GM21526 (cell line): ENCODE results near the gene LBX2.

Experiments used
- ATAC-seq: cut with Tn5 transposase; IDR thresholded peaks from one replicate; pipeline ENCODE4 v1.9.1; 2021; ENCODE audit warnings: moderate library complexity; ENCODE audit not compliant: unreplicated experiment, low FRiP score

LBX2 gene

DNA sequence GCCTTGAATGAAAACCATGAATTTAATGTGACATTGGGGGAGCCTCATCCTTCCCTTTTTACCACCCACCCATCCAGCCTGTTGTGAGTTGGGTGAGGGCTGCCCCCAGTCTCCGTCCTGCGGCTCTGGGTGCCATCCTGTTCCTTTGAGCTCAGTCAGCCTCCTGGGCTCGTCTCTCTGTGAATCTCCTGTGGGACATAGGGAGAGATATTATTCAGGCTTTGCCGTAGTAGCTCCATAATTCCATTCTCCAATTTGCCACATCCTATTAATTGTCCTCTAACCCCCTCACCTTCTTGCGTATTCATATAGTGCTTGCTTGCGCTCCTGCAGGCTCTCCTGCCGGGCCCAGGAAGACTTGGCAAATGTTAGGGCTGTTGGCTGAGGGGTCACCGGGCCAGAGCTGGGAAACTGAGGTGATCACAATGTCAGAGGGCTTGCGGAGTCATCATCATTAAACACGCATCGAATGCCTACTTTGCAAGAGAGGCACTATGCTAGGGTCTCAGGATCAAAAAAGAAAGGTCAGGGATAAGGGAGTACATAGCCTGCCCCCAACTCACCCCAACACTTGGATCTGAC is 27.3 kb upstream of the LBX2 start:
- ATAC-seq = no peak

DNA sequence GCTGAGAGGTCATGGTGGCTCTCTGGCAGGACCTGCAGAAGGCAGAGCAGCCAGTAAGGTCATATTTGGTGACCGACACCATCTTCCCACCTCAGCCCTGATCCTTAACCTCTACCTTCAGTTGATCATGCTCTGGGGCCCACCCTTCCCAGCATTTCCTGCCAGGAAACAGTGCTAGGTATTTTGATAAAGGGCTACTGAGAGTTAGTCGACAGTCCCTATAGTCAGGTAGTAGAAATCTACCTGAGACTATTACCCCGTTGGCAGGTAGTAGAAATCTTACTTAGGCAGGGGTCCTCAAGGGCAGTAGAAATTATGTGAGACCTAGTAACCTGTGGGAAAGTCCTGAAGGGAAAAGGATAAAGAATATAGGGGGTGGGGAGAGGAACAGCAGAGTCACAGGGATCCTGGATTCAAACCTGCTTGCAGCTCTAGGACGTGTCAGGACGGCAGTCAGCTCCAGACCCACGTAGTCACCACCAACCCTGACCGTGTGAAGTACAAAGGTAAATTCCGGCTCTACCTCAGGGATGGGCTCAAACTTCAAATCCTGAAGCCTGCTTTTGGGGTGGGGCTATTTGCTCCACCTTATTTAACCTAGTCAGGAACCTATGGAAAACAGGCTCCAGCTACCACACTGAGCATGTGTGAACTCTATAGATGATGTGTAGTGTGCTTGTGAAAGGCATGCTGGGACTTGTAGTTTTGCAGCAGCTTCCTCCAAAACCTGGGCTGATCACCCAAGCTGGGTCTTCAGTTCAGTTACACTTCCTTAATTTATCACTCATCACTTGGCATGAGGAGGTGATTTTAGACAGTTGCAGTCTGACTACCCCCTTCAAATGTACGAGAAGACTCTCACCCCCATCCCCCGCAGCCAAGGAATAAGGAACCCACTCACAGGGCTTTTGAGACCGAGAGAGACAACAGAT is 26.6 kb upstream of the LBX2 start, which contains the start of gene DQX1:
Gene DQX1 (minus strand): TSS at position 515 of the 932 bp plus-strand sequence. CDS start 502 bp downstream, at position 13.
- no peak for ATAC-seq

DNA sequence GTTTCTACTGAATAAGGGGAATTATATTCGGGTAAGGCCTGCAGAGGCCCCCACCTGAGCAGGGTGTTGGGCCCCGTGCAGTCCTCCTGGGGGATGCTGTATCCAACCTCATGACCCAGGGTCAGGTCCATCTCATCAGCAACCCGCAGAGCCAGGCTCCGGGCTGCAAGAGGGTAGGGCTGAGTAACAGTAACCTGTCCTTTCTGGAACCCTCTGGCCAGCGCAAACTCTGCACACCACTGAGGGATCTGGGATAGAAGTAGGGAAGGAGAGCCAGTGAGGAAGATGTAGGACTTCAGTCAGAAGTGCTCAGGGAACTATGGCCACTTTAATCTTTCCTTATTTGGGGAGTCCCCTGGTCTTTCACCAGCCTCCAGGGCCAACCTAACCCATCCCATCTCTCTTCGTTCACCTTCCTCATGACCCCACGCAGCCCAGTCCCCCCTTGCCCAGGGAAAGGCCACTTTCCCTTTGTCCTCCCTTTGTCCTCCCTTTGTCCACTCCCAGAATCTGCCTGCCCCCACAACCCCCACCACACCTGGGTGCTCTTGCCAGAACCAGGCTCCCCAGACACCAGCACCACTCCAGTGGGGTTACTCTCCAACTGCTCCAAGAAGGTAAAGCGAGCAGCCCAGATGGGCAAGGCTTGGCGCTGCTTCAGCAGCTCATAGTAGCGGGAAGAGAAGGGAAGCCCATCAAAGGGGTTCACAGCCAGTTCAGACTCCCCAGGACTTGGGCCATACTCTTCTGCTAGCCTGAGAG is 25.7 kb upstream of the LBX2 start:
- ATAC-seq = no peak

DNA sequence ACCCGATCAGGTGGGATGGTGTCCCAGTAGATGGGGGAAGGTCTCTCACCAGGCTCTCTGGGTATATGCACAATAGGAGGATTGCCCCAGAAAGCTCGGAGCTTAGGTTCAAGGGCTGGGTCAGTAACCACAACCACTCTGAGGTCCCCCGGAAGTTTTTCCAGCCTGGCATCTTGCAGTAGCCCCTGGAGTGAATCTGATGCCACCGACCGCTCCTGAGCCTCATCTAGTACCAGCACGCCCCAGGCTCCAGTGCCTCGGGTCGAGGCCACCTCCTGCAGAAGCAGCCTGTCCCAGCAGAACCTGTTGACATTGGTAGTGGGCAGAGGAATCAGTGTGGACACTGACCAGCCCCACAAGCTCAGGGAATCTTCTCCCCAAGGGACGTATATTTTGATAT is 24.6 kb upstream of the LBX2 start:
- no peak for ATAC-seq

DNA sequence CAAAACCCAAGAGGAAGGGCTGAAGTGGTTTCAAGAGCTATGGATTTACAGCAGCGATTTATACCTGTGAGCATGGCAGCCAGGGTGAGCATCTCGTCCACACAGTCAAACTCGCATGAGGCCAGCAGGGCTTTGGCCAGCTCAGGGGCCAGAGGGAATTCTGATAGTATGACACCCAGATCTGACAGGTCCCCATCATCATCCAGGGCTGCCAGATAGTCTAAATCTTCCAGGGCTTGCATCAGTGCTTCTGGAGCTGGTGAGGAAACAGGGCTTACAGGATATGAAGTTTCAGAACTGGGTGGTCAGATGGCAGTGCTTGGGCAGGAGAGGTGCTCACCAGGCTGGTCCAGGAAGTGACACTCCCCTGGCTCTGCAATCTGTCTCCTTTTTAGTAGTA is 23.1 kb upstream of the LBX2 start:
- ATAC-seq = no peak

DNA sequence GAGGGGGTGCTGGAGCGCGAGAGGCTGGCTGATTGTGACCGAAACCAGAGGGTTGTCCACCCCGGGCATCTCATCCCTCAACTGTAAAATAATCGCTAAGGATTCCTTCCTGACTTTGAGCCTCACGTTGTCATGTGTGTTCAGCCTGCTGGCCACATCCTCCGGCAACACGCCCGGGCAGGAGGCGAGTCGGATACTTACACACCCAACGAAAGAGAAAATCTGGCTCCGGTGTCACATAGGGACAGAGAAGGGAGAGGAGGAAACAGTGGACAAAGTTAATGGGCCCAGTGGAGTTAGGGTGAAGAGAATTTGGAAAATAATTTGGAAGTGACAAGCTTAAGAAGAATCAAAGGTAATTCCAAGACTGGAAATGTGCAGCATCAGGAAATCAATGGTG is 17.2 kb upstream of the LBX2 start:
- no peak for ATAC-seq

DNA sequence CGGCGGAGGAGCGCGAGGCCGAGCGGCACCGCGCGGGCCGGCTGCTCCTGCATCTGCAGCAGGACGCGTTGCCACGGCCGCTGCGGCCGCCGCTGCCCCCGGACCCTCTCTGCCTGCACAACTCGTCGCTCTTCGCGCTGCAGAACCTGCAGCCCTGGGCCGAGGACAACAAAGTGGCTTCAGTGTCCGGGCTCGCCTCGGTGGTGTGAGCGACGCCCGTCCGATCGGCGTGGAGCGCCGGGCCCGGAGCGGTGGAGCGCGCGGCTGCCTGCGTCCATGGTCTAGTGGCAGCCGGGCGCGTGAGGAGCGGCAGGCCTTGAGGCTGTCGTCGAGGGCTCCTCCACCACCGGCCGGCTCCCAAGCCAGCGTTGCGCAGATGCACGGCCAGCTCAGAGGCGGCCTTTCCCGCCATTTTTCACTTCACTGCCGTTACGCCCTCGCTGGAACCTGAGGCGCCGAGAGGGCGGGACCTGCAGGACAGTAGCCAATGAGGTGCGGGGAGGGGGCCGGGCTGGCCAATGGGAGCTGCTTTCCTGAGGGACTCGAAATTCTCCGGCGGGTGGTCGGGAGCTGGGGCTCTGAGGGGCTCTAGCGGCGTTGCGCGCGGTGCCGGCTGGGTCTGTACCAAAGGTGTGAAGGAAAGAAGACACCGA is 16.7 kb upstream of the LBX2 start:
- no peak for ATAC-seq

DNA sequence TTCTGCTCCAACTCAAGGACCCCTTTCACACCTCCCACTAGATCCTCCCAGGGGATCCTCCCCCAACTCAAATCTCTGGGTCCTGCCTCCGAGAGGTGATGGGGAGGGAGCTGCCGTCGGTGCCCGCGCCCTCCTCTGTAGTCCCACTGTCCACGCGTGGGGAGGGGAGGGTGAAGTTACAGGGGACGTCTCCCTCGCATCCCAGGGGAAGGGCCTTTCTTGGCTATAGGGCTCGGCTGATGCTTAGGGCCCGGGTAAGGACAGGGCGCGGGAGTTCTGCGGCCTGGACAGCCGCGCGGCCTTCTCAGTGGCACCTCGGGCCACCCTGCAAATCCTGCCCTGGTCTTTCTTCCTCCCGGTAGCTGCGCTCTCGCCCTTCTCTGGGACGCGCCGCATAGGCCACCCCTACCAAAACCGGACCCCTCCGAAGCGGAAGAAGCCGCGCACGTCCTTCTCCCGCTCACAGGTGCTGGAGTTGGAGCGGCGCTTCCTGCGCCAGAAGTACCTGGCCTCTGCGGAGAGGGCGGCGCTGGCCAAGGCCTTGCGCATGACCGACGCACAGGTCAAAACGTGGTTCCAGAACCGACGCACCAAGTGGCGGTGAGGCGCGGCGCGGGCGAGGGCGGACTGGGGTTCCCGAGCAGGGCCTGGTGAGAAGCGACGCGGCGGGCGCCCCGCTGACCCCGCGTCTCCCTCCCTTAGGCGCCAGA is 16.0 kb upstream of the LBX2 start:
- ATAC-seq = no peak

DNA sequence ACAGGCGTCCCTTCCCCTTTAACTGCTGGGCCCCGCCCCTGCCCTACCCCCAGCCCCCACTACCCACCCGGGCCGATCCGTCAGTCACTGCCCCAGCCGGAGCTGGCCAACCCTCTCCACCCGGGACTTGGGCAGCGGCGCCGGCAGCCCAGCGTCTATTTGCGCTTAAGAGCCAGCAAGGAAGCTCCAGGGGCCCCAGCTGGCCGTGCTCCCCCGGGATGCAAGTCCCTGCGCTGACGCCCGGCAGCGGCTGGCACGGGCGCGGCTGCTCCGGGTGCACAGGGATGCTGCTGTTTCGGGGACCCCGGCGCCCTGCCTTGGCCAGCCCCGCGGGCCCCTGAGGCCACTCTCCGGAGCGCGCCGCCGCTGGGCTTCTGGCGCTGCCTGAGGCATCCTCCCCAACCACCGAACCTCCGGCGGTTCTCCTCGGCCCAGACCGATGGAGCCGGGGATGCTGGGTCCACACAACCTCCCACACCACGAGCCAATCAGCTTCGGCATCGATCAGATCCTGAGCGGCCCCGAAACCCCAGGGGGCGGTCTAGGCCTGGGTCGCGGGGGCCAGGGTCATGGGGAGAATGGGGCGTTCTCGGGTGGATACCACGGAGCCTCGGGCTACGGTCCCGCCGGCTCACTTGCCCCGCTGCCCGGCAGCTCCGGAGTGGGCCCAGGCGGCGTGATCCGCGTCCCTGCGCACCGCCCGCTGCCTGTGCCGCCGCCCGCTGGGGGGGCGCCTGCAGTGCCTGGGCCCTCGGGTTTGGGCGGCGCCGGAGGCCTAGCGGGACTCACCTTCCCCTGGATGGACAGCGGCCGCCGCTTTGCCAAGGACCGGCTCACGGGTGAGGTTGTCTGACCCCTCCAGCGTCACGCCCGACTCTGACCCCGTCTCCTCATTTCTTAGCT is 15.2 kb upstream of the LBX2 start, which contains the start of gene TLX2:
Gene TLX2 (plus strand): TSS at position 83 of the 903 bp plus-strand sequence. CDS start 357 bp downstream, at position 440.
- ATAC-seq = no peak

DNA sequence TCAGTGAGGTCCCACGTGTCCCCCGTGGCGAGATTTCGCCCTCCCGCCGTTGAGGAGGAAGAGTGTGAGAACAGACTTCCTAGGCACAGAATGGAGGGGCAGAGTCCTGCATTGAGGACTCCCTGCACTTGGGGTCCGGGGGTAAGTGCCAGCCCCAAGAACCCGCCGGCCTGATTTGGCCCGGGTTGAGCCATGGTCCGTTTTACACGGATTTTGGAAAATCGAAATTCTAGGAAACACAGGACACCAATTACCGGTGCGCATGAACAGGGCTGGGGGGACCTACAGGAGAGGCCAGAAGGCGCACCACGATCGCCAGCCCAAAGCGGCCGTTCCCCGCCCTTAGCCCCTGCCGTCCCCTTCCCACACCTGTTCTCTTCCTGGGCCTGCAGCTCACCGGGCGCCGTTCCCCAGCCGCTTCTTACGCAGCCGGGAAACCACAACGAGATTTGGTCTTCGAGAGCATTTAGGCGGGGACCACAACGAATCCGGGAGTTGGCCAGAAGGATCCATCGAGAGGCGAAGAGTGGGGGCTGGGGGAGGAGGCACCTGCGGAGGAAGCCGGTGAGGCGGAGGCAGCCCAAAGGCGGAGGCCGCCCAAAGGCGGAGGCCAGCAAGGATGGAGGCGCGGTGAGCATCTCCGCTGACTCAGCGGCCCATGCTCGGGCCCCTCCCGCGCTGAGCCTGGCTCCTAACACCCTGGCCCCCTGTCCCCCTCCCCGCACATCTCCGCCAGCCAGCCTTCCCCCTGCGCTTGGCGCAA is 14.4 kb upstream of the LBX2 start:
- ATAC-seq = no peak

DNA sequence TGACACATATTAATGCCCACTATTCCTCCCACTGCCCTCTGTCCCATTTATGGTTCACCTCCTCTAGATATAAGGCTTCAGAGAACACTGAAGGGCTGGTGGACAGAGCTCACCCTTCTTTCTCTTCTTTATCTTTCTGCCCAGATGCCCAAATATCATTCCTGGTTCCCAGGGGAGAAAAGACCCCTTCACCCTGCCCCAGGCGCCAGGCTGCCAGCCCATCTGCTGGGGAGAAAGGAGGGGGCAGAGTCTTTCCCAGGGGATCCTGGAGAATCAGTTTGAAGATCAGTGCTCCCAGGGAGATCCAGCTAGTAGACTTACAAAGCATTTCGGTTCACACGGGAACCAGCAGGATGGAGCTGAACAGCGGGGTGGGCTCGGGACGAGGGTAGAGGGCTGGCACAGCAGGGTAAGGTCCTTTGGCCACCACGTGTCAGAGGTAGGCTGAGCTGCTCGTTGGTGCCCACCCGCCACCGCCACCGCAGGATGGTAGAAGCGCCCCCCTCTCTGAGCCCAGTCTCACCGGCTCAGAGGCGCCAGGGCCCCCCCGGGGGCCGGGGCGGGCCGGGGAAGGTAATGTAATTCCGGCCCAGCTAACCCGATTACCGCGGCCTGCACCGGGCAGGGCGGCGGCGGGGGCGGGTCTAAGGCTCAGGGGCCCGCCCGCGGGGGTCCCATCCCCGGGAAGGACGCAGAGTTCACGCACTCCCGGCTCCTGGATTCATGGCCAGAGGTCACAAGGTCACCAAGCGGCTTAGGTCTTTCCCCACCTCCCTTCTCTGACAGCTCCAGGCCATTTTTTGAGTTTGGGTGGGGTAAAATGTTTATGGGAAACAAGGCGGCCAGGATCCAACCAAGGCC is 13.6 kb upstream of the LBX2 start:
- ATAC-seq = no peak

DNA sequence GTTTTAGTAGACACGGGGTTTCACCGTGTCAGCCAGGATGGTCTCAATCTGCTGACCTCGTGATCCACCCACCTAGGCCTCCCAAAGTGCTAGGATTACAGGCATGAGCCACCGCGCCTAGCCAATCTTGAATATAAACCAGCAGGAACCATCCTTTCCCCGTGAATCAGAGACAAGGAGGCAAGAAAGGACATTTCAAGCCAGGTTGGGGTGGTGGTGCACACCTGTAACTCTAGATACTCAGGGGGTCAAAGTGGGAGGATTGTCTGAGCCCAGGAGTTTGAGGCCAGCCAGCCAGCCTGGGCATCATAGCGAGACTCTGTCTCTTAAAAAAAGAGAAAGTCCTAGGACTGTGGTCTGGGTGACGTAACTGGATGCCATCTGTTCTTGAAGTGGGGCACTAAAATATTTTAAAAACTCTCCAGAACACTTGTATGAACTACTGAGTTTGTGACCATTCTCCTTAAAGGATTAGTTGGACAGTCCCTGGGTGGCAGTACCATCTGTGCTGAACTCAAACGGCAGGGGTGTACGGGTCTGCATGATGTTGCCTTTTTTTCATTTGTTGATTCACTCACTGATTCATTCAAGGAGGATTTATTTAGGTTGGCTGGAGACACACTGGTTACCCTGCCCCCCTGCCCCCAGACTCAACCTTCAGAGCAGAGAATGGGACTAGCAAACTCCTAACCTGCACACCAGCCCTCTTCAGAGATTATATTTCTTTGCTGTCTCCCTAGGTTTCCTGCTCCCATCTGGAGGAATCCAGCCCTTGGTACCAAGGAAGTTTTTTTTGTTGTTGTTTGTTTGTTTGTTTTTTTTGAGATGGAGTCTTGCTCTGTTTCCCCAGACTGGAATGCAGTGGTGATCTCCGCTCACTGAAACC is 11.9 kb upstream of the LBX2 start:
- ATAC-seq = no peak

DNA sequence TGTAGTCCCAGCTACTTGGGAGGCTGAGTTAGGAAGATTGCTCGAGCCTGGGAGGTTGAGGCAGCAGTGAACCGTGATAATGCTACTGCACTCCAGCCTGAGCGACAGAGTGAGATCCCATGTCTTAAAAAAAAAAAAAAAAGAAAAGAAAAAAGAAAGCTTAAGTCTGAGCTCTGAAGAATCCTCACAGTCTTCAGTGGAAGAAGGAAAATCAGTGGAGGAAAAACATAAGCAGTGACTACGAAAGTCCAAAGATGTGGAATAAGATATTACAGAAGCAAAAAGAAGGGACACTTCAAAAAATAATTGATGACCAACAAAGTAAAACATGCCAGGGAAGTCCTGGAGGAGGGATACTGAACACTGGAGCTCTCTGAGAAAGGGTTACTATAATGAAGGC is 10.9 kb upstream of the LBX2 start:
- no peak for ATAC-seq

DNA sequence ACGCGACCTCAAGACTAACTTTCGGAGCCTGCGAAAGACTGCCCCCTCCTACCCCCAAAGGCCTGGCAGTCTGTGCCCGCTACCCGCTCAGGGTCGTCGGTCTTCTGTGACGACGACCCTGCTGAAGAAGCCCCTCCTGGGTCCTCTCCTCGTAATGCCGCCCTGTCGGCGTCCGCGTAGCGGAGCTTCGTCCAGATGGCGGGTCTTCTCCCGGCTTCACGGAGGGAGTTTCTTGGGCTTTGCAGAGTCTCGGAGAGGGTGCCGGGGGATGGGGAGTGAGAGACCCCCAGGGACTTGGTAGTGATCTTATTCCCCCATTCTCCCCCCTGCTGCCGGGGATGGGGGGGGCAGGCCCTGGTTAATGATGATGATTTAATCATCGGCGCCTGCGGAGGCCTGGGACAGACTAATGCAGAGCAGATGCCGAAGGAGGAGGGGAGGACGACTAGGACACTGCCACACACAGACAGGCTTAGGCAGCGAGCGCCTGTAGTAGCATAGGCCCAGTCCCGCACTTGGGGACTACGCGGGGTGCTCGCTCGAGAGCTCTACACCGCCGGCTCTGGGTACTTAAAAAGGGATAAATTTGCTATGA is 8.6 kb upstream of the LBX2 start:
- ATAC-seq = no peak

DNA sequence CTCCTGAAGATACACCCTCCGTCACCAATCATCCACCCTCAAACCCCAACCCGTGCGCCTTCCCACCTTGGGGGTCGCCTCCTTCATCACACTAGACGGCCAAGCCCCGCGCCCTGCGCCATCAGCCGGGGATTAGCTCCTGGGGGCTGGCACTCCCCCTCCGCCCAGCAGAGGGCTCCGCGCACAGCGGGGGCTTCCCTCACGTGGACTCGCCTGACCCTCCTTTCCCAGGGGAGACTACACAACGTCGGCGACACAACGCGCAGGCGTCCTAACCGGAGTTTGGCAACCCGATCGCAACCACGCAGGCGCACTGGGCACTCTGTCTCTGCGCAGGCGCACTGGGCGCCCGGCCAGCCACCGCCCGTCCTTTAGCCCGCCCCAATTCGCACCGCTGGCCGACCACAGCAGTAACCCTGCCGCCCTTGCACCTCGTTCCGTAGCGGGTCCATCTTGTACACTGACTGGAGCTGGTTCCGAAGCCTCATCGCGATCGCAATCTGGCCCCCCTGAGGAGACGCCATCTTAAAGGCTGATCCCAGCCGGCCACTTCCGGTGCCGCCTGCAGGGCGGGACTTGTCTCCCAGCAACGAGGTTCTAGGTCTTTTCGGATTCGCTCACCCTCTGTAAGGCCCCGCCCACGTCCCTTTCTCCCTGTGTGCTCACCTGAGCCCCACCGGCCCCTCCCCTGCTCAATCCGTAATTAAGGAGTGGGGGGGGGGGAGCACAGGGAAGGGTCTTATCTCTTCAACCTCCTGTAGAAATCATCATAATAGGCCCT is 7.9 kb upstream of the LBX2 start, which contains the start of gene PCGF1:
Gene PCGF1 (minus strand): TSS at position 551 of the 781 bp plus-strand sequence. CDS start 27 bp downstream, at position 524.
- ATAC-seq = peak; percentile 78
